Measurements from ENCODE around the gene MYRIP.
"Not testable (repeated sequence)": the region's sequence is repeated elsewhere in the genome, so short reads cannot be mapped to it uniquely, and the experiment has no call there.

MYRIP gene

DNA sequence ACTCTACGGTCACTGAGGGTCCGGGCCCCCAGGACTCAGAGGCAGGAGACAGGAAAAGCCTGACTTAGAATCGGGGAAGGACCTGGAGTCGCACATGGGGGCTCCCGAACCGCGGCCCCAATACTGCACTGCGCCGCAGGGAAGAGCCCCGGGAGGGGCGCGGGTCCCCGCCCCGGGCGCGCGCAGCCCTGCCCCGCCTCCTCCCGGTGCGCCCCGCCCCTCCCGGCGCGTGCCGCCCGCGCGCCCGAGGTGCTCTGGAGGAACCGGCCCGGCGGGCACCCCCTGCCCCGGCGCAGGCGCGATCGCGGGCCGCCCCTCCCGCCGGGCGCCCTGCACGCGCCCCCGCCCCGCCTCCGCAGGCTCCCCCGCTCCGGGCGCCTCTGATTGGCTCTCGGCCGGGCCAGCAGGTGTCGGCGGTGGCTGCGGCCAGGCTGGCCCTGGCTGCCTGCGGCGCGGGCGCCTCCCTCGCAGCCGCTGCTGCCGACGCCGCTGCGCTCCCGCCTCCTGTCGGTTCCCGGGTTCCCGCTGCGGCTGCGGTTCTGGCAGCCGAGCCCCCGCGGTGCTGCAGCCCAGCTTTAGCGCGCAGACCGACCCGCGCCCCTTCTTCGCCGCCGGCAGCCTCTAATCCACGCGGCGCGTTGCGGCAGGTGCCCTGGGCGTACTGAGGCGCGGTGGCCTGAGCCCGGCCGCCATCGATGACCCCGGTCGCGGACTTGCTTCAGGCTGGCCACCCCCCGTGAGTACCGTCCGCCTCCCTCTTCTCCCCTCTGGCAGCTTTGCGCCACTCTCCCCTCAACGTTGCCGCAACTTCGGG is at the start of gene MYRIP:
Gene MYRIP, plus strand, starts transcription at position 429 of the 814 bp plus-strand sequence. CDS start 91,208 bp downstream, outside the sequence.
- DNase-seq, result no peak

DNA sequence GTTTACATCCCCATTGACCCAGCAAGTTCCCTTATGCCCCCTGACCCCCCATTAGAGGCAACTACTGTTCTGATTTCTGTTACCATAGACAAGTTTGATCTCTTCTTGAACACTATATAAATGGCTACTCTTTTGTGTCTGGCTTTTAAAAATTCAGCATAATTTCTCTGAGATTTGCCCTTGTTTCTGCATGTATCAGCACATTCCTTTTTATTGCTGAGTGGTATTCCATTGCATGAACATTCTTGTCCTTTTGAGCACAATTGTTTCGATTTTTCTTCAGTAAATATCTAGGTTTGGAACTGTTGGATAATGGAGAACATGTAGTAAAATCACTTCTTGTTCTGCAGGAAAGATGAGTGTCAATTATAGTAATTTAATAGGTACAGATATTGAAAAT is 49.1 kb upstream of the MYRIP start:
- DNase-seq, result no peak

DNA sequence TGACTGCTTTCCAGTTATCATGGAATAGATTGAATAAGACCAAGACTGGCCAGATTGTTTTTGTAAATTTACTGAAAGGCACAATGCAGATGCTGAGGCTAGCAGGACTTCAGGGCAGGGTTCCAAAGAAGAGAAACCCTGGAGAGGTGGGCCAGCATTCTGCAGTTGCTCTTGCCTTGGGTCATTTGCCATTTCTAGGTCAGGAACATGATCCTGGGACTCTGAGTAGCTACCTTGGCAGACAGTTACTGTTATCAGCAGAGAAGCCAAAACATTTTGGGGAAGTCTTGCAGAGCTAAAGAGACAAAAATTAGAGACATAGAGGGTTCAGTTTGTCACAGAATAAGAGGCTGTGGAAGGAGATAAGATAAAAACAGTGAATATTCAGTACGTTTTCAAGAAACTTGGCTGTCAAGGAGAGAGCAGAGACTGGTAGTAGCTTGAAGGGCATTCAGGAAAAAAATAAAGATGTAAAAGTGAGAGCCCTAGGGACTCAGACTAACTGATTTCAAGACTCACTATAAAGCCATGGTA is 46.8 kb upstream of the MYRIP start:
- DNase-seq, result no peak

DNA sequence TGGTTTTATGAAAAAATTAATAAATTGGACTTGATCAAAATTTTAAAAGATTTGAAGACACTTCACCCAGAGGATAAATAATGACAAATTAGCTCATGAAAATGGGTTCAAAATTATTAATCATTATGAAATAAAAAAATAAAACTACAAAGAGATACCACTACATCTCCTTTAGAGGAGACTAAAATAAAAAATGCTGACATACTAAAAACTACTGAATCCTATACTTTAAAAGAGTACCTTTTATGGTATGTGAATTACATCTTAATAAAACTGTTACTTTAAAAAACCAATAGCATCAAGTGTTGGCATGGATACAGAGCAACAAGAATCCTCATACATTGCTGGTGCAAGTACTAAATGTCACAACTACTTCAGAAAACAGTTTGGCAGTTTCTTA is 46.0 kb upstream of the MYRIP start:
- no peak for DNase-seq

DNA sequence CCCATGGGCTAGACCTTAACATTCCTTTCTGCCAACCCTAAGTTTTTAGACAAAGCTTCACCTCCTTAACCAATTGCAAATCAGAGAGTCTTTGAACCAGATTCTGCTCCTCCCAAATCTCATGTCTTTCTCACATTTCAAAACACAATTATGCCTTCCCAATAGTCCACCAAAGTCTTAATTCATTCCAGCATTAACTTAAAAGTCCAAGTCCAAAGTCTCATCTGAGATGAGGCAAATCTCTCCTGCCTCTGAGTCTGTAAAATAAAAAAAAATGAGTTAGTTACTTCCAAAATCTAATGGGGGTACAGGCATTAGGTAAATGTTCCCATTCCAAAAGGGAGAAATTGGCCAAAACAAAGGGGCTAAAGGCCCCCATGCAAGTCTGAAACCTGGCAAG is 43.8 kb upstream of the MYRIP start:
- DNase-seq, result no peak

DNA sequence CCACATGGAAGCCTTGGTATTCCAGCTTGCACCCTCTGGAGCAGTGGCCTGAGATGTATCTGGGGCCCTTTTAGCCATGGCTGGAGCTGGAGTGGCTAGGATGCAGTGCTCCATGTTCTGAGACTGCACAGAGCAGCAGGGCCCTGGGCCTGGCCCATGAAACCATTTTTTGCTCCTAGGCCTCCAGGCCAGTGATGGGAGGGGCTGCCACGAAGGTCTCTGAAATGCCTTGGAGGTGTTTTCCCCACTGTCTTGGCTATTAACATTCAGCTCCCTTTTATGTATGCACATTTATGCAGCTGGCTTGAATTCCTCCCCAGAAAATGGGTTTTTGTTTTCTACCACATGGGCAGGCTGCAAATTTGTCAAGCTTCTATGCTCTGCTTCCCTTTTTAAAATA is 43.0 kb upstream of the MYRIP start:
- no peak for DNase-seq

DNA sequence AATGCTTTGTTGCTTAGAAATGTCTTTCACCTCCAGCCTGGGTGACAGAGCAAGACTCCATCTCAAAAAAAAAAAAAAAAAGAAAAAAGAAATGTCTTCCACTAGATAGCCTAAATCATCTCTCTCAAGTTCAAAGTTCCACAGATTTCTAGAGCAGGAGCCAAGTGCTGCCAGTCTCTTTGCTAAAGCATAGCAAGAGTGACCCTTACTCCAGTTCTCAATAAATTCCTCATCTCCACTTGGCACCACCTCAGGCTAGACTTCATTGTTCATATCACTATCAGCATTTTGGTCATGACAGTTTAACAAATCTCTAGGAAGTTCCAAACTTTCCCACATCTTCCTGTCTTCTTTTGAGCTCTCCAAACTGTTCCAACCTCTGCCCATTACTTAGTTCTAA is 42.5 kb upstream of the MYRIP start:
- not testable (repeated sequence) for DNase-seq

DNA sequence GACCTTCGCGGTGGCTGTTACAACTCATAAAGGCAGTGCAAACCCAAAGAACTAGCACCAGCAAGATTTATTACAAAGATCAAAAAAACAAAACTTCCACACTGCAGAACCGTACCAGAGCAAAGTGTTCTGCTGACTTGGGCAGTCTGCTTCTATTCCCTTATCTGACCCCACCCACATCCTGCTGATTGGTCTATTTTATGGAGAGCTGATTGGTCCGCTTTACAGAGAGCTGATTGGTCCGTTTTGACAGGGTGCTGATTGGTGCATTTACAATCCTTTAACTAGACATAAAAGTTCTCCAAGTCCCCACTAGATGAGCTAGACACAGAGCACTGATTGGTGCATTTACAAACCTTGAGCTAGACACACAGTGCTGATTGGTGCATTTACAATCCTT is 31.2 kb upstream of the MYRIP start:
- DNase-seq, result not testable (repeated sequence)

DNA sequence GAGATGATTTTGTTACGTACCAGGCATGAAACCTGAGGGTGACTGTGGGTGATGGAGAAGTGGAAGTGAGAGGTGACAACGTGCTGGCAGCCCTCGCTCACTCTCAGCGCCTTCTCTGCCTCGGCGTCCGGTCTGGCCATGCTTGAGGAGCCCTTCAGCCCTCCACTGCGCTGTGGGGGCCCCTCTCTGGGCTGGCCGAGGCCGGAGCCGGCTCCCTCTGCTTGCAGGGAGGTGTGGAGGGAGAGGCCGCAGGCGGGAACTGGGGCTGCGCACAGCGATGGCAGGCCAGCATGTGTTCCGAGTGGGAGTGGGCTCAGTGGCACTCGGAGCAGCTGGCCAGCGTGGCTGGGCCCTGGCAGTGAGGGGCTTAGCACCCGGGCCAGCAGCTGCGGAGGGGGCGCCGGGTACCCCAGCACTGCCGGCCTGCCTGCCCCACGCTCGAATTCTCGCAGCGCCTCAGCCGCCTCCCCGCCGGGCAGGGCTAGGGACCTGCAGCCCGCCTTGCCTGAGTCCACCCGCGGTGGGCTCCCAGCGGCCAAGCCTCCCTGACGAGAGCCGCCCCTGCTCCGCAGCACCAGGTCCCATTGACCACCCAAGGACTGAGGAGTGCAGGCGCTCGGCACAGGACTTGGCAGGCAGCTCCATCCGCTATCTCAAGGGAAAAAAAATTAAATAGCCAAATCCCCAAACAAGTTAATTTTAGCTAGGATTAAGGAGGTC is 29.7 kb upstream of the MYRIP start:
- DNase-seq, result no peak

DNA sequence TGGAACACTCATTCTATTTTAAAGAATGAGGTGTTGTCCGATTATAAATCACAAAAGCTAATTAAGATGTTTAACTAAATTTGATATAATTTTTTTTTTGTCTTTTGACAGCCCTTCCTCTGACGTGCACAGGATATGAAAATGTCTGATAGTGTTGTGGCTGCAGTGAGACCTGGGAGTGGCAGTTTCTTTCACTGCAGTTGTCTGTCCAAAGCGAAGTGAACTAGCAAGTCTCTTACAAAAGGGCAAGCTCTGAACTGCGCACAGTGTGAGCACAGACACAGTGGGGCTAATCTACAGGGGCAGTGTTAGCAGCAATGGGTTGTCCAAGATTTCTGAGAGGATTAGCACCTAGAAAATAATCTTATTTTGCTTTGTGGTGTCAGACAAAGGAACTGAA is 29.1 kb upstream of the MYRIP start:
- no peak for DNase-seq

DNA sequence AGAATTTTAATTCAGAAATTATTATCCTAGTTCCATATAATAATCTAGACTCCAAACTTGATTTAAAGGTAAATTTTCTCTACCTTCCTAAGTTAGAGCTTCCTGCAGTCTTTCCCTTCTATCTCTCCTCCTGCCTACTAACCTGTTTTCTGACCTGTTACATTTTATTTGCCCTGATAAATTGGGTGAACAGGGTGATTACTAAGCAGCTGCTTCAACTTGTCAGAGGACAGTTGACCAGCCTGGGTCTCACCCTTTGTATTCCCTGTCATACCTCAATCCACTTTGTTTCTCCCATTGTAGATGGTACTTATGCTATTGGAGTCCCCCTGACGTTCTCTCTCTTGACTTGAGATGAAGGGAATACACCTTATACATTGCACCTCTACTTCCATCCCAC is 28.4 kb upstream of the MYRIP start:
- no peak for DNase-seq

DNA sequence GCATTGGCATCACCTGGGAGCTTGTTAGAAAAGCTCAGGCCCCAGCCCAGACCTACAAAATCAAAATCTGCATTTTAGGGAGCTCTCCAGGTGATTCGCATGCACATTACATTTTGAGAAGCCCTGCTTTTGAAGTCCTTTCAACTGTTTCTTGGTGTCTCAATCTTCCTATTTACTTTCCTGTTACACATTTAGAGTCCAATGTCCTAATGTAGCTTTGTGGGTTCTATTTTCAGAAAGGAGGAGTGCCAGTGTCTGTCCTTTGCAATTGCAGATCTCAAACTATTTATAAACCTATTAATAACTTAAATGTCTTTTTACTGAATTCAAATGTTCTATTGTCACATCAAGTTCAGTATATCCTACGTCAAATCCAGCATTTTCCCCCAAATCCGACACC is 27.8 kb upstream of the MYRIP start:
- DNase-seq, result no peak

DNA sequence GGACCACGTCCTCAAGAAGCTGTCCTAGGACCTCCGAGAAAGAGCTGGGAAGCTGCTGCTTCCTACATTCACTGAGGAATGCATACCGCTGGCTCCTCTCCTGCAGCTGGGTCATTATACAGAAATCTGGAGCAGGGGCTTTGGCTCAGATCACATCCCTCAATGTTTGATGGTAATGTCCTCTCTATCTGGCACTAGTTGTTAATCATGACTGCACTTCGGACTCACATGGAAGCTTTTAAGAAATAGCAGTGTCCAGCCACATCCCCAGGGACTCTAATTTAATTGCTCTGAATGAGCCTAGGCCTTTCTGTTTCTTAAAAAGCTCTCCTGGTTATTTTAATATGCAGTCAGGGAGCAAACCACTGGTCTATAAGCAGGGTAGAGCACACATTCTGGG is 25.7 kb upstream of the MYRIP start:
- DNase-seq, result no peak

DNA sequence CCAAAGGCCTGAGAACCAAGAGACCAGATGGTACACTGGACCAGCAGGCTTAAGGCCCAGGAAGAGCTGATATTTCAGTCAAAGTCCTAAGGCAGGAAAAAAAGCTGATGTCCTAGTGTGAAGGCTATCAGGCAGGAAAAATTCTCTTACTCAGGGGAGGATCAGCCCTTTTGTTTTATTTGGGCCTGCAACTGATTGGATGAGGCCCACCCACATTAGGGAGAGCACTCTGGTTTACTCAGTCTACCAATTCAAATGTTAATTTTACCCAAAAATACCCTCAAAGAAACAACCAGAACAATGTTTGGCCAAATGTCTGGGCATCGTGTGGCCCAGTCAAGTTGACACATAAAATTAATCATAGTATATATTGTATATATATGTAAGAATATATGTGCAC is 24.5 kb upstream of the MYRIP start:
- no peak for DNase-seq

DNA sequence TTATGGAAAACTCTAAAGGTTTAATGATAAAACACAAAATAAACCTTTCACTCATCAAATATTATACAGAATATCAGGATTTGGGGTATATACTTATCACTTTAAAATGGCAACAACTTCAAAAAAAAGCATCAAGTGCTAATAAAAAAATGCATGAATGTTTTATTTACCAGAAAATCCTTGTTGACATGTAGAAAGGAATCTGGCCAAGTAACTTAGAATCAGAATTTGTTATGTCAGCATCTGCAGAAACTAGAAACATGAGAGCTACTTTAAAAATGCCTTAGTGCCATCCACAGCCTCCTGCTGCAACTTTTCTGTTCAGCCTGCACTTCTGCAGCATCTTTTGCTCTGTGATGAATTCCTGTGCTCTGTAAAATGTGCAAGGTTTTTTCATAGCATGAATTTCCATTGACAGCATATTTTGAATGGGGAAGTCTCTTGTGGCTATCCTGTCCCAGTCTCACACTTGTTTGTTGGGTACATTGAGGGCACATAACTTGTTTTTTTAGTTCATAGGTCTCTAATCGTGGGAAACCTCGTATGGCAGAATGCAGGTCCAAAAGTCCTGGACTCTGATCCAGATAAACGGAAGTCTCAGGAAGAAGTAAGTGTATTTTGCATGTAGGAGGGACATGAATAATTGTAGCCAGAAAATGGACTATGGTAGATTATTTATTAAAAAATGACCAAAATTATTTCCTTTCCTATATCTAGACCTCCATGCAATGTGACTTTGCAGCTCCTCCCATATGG is 21.1 kb upstream of the MYRIP start:
- no peak for DNase-seq

DNA sequence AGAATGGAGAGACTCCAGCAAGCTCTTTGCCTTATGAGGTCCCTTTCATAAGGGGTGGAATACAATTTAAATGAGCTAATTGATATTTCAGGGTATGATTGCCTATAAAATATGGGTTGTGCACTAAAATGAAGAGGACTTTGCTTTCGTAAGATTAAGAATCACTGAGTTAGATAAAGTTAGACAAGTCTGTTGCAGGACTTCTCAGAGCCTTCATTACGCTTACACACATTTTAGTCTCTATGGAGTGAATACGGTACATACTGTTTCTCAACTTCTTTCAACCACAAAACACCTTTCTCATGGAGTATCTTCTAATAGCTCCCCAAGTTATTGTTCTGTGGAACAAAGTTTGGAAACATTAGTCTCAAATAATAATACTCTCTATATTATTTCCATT is 17.8 kb upstream of the MYRIP start:
- DNase-seq, result no peak

DNA sequence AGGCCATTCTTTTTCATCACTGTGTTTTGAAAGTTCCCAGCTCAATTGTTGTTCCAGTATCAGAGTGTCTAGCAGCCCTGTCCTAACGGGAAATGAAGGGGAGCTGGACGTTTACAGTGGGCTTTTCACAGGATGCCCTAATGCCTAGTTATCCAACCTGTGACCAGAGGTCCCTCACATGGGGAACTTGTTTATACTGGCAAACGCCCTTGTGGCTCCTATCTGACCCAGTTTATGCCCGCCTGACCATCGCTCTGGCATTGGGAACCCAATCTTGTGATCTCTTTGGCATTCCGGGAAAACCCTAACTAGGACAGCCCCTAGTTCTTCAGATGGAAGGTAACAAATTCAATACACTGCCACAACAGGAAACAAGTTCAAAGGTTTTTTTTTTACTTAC is 14.5 kb upstream of the MYRIP start:
- DNase-seq, result no peak

DNA sequence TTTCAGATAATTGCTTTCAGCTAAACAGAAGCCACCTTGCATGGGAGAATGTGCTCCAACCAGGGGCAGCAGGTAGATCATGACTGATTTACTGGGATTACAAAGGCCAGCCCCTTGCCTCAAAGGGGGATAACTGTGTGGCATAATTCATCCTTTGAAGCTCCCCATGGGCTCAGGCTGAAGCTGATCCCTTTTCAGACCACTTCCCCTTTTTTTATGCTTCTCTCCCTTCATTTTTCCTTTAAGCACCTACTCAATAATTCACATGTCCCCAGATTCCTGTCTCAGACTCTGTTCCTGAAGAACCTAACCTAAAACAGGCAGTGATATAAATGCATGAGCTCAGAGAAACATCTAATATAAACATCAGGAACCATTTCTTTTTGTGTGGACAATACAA is 8.2 kb upstream of the MYRIP start:
- DNase-seq, result no peak

DNA sequence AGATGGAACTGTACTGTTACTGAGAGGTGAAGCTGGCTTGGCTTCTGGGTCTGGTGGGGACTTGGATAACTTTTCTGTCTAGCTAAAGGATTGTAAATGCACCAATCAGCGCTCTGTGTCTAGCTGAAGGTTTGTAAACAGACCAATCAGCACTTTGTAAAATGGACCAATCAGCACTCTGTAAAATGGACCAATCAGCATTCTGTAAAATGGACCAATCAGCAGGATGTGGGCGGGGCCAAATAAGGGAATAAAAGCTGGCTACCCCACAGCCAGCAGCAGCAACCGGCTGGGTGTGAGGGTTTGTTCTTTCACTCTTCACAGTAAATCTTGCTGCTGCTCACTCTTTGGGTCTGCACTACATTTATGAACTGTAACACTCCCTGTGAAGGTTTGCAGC is 6.9 kb upstream of the MYRIP start:
- DNase-seq, result not testable (repeated sequence)

DNA sequence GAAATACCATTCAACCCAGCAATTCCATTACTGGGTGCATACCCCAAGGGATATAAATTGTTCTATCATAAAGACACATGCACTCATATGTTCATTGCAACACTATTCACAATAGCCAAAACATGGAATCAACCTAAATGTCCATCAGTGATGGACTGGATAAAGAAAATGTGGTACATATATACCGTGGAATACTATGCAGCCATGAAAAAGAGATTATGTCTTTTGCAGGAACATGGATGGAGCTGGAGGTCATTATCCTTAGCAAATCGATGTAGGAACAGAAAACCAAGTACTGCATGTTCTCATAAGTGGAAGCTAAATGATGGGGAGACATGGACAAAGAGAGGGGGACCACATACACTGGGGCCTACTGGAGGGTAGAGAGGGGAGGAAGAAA is 5.5 kb upstream of the MYRIP start:
- DNase-seq, result no peak

DNA sequence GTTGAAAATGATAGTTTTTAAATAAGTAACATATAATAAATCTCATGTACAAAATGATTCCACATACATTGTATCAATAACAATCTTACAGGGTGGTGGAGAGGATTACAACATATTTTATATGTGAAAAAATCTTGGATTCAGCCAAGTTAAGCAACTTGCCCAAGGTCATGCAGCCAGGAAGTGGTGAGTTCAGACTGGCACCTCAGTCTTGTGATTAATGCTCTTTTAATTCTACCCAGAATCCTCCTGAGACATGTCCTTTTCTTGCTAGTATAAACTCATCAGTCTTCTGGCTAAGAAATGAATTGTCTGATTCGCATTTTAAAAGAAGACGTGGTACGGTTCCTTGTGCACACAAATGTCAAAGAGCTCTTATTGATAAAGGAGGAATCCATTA is 4.5 kb upstream of the MYRIP start:
- no peak for DNase-seq

DNA sequence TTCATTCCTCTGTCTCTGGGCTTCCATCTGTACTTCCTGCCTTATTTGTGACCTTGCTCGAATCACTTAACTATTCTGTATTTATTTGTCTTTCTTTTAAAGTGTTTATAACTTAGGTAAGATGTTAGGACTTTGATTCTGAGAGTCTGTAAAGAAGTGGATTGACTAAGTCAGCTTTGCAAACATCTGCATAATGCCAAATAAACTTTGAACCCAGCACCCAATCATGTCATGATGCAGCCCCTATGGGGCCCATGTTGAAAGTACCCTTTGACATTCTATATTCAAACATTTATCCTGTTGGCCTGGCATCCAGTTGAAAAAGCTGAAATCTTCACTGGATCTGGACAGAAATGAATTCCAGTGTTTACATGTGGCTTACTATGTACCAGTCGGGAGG is 3.8 kb upstream of the MYRIP start:
- DNase-seq, result no peak

DNA sequence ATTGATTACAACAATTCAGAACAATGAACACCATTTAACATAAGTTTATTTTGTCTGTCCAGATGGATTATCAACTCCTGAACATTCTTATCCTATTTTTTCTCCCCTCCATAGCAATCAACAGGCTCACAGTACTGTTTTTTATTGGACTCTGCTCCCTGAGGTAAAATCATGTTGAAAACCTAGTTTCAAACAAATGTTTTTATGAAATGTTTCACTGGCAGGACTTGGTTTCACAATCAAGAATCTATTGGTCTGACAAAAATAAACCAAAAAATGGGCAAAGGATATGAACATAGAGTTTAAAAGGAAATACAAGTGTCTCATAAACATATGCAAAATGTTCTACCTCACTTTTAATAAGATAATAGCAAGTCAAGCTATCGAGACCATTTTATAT is 2.6 kb upstream of the MYRIP start:
- DNase-seq, result no peak
